Subcutaneous abdominal adipose tissue (tissue), 5 donors: Measurements from ENCODE around the gene C19orf33.
"Not testable (repeated sequence)": the region's sequence is repeated elsewhere in the genome, so short reads cannot be mapped to it uniquely, and the experiment has no call there.

Source experiments
- H3K27ac ChIP-seq: one replicate; pipeline ENCODE4 v1.7.0; 2013; ENCODE audit warnings: low read depth, mild to moderate bottlenecking, inconsistent platforms, low read length, moderate library complexity
- H3K27me3 ChIP-seq, 5 donors: one replicate each; pipeline ENCODE4 v1.7.0; 2013; ENCODE audit warnings: low read length in 5 of 5, inconsistent platforms in 1 of 5; ENCODE audit not compliant: control insufficient read depth in 5 of 5, insufficient read depth in 4 of 5
- H3K36me3 ChIP-seq, 5 donors: one replicate each; pipeline ENCODE4 v1.7.0; 2013; ENCODE audit warnings: low read length in 5 of 5; ENCODE audit not compliant: control insufficient read depth in 5 of 5, insufficient read depth in 5 of 5
- H3K4me1 ChIP-seq, 5 donors: one replicate each; pipeline ENCODE4 v1.7.0; 2013; ENCODE audit warnings: low read length in 5 of 5, mild to moderate bottlenecking in 3 of 5, moderate library complexity in 1 of 5; ENCODE audit not compliant: control insufficient read depth in 5 of 5, insufficient read depth in 5 of 5
- H3K4me3 ChIP-seq, 5 donors: one replicate each; pipeline ENCODE4 v1.7.0; 2013; ENCODE audit warnings: low read length in 5 of 5, low read depth in 1 of 5
- H3K9ac ChIP-seq, 5 donors: one replicate each; pipeline ENCODE4 v1.7.0; 2013; ENCODE audit warnings: low read length in 5 of 5, mild to moderate bottlenecking in 4 of 5, moderate library complexity in 3 of 5
- H3K9me3 ChIP-seq, 5 donors: one replicate each; pipeline ENCODE4 v1.7.0; 2013; ENCODE audit warnings: low read length in 5 of 5; ENCODE audit not compliant: control insufficient read depth in 5 of 5
- donor health status: healthy.
- donor health status: healthy.
- donor health status: healthy.
- donor health status: healthy.
- donor health status: healthy.

Gene C19orf33

GRCh38 chr19:38335949-38336637, 32.0 kb downstream of the C19orf33 start:
- no peaks in the 10 kb centered on the region for H3K27me3 ChIP-seq
- peak overlapping the region in 4 of 5 donors; percentile 68 to 92 (median 77) for H3K9ac ChIP-seq
- no peaks in the 10 kb centered on the region for H3K9me3 ChIP-seq
- H3K4me3 ChIP-seq: peak overlapping the region; percentile 87 to 90 (median 89)
- H3K36me3 ChIP-seq: peaks cover 0 to 2% (median 0%) of the 10 kb centered on the region in 5 donors
- peaks cover 4 to 13% (median 10%) of the 10 kb centered on the region in 5 donors for H3K4me1 ChIP-seq
- peak overlapping the region; percentile 90 for H3K27ac ChIP-seq

DNA sequence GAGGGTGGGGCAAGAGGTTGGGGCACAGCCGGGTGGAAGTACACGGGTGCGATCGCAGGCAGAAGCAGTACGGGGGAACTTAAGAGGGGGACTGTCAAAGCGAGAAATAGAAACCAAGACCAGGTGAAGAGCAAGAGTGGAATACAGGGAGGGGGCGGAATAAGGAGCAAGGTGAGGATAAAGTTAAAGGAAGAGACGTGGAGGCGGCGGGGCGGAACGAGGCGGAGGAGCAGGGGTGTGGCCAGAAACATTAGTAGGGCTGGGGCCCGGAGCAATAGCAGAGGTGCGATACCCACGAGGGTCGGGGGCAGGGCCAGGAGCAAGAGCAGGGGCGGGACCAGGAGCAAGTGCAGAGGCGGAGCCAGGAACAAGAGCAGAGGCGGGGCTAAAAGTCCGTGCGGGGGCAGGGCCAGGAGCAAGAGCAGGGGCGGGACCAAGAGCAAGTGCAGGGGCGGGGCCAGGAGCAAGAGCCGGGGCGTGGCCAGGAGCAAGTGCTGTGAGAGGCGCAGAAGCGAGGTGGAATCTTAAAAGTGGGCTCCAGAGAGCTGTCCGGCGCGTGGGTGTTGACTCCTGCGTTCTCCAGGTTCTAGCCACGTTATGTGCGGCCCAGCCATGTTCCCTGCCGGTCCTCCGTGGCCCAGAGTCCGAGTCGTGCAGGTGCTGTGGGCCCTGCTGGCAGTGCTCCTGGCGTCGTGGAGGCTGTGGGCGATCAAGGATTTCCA, 32.7 kb downstream of the C19orf33 start:
- peak overlapping the region; percentile 87 to 90 (median 89) for H3K4me3 ChIP-seq
- H3K27me3 ChIP-seq: no peaks in the 10 kb centered on the region
- peaks cover 4 to 13% (median 10%) of the 10 kb centered on the region in 5 donors for H3K4me1 ChIP-seq
- H3K9ac ChIP-seq: peak overlapping the region in 4 of 5 donors; percentile 68 to 92 (median 77)
- H3K9me3 ChIP-seq: no peaks in the 10 kb centered on the region
- peaks cover 0 to 3% (median 0%) of the 10 kb centered on the region in 5 donors for H3K36me3 ChIP-seq
- H3K27ac ChIP-seq: peak overlapping the region; percentile 90

GRCh38 chr19:38337360-38337653, 33.3 kb downstream of the C19orf33 start:
- peaks cover 0 to 3% (median 0%) of the 10 kb centered on the region in 5 donors for H3K36me3 ChIP-seq

GRCh38 chr19:38339011-38339410, 35.0 kb downstream of the C19orf33 start:
- not testable (repeated sequence) for H3K9me3 ChIP-seq, H3K4me3 ChIP-seq, H3K36me3 ChIP-seq, H3K27me3 ChIP-seq, H3K9ac ChIP-seq, H3K27ac ChIP-seq
- peaks cover 4 to 13% (median 10%) of the 10 kb centered on the region in 5 donors for H3K4me1 ChIP-seq

More at GRCh38 chr19:38337360-38337653, 33.3 kb downstream of the C19orf33 start:
- peak overlapping the region; percentile 31 to 89 (median 76) for H3K4me3 ChIP-seq
- H3K4me1 ChIP-seq: peaks cover 4 to 13% (median 10%) of the 10 kb centered on the region in 5 donors
- peak overlapping the region in 1 of 5 donors; percentile 65 for H3K9ac ChIP-seq
- H3K27me3 ChIP-seq: no peaks in the 10 kb centered on the region
- H3K27ac ChIP-seq: no peak overlapping the region
- no peaks in the 10 kb centered on the region for H3K9me3 ChIP-seq

DNA sequence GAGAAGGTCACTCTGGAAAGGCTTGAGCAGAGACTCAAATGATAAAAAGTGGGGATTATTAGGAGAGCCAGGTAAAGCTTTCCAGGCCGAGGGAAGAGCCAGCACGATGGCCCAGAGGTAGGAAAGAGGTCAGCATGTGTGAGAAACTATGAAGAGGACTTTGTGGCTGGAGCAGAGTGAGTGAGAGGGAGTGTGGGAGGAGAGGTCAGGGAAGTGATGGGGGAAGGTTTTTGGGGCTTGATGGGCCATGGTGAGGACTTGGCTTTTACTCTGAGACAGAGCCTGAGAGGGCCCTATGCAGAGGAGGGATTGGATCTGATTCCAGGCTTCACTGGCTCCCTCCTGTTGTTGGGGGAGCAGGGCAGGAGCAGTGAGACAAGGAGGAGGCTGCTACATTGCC, 36.9 kb downstream of the C19orf33 start:
- H3K27ac ChIP-seq: no peak overlapping the region
- H3K4me1 ChIP-seq: peaks cover 4 to 13% (median 10%) of the 10 kb centered on the region in 5 donors
- peaks cover 0 to 7% (median 2%) of the 10 kb centered on the region in 5 donors for H3K36me3 ChIP-seq
- no peaks in the 10 kb centered on the region for H3K27me3 ChIP-seq
- H3K4me3 ChIP-seq: no peak overlapping the region
- H3K9me3 ChIP-seq: no peaks in the 10 kb centered on the region
- H3K9ac ChIP-seq: no peak overlapping the region

- H3K27me3 ChIP-seq: peaks cover 0 to 3% (median 2%) of the 10 kb centered on the region in 5 donors
- H3K36me3 ChIP-seq: peaks cover 0 to 7% (median 0%) of the 10 kb centered on the region in 5 donors
- no peak overlapping the region for H3K9ac ChIP-seq
- H3K27ac ChIP-seq: no peak overlapping the region
- H3K9me3 ChIP-seq: no peaks in the 10 kb centered on the region
- no peaks in the 10 kb centered on the region for H3K4me1 ChIP-seq
- H3K4me3 ChIP-seq: no peak overlapping the region
Observed at GRCh38 chr19:38346837-38347236, 42.8 kb downstream of the C19orf33 start.

GRCh38 chr19:38350883-38351282, 46.8 kb downstream of the C19orf33 start:
- H3K36me3 ChIP-seq: no peaks in the 10 kb centered on the region
- H3K9me3 ChIP-seq: no peaks in the 10 kb centered on the region
- H3K27me3 ChIP-seq: peaks cover 11 to 17% (median 16%) of the 10 kb centered on the region in 5 donors
- no peak overlapping the region for H3K4me3 ChIP-seq
- H3K27ac ChIP-seq: no peak overlapping the region
- no peak overlapping the region for H3K9ac ChIP-seq
- H3K4me1 ChIP-seq: no peaks in the 10 kb centered on the region

- H3K4me1 ChIP-seq: no peaks in the 10 kb centered on the region
- peaks cover 19 to 27% (median 25%) of the 10 kb centered on the region in 5 donors for H3K27me3 ChIP-seq
- no peak overlapping the region for H3K4me3 ChIP-seq
- H3K27ac ChIP-seq: no peak overlapping the region
- H3K9me3 ChIP-seq: no peaks in the 10 kb centered on the region
- no peaks in the 10 kb centered on the region for H3K36me3 ChIP-seq
- H3K9ac ChIP-seq: no peak overlapping the region
Observed at GRCh38 chr19:38351865-38352395, 47.9 kb downstream of the C19orf33 start.

- H3K27me3 ChIP-seq: peaks cover 20 to 27% (median 26%) of the 10 kb centered on the region in 5 donors
- H3K9ac ChIP-seq: no peak overlapping the region
- no peak overlapping the region for H3K4me3 ChIP-seq
- no peaks in the 10 kb centered on the region for H3K36me3 ChIP-seq
- H3K9me3 ChIP-seq: no peaks in the 10 kb centered on the region
- no peak overlapping the region for H3K27ac ChIP-seq
- no peaks in the 10 kb centered on the region for H3K4me1 ChIP-seq
Observed at GRCh38 chr19:38352611-38353010, 48.6 kb downstream of the C19orf33 start.
